ENCODE measurements around the gene DRD3.

DRD3 gene

DNA sequence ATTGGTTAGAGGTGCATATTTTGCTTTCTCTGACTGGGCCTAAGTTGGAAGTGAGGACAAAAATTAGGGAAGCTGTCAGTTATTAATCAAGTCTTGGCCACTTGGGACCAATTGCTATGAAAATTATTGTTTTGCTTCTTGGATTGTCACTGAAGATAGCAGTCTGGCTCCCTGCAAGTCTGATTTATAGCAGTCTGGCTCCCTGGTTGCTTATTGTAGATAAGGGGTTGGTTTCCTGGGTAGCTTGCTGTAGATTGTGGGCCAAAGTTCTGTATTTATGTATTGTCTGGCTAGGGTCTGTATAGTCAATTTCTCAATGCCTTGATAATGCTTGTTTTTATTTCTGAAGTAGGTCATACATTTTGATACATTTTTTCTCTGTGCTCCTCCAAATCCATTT lies 13.3 kb upstream of the DRD3 start:
- TF ChIP-seq EZH2phosphoT487 (IDR thresholded peaks at IDR 0.05; ENCODE audit: borderline replicate concordance, low read length): no peak
- no peak for TF ChIP-seq CTCF (IDR thresholded peaks at IDR 0.05; ENCODE audit: low read depth, low read length, poor library complexity, severe bottlenecking)
- H3K4me1 ChIP-seq (ENCODE audit: control insufficient read depth, low read length): no peaks in the 10 kb centered on the region
- no peaks in the 10 kb centered on the region for H3K36me3 ChIP-seq (ENCODE audit: control insufficient read depth, low read length)
- no peaks in the 10 kb centered on the region for H3K9me2 ChIP-seq (replicated peaks; ENCODE audit: control insufficient read depth, low read length)
- no peak overlapping the region for H3K4me3 ChIP-seq (ENCODE audit: low read length)
- H3K27ac ChIP-seq (ENCODE audit: low read depth, low read length): no peak overlapping the region
- H3K27me3 ChIP-seq (ENCODE audit: control insufficient read depth, low read length): no peaks in the 10 kb centered on the region
- no peak overlapping the region for H3K4me2 ChIP-seq (ENCODE audit: low read length)
- no peaks in the 10 kb centered on the region for H3K9me3 ChIP-seq (ENCODE audit: control insufficient read depth, insufficient read depth, low read length)
- H3K79me2 ChIP-seq (ENCODE audit: control insufficient read depth, low read length): no peaks in the 10 kb centered on the region
- H4K20me1 ChIP-seq (ENCODE audit: control insufficient read depth, insufficient read depth, low read depth, low read length): no peaks in the 10 kb centered on the region
- no peaks in the 10 kb centered on the region for H3F3A ChIP-seq (ENCODE audit: control insufficient read depth, insufficient read depth)

- no peak for TF ChIP-seq CTCF (IDR thresholded peaks at IDR 0.05; ENCODE audit: low read depth, low read length, poor library complexity, severe bottlenecking)
- TF ChIP-seq EZH2phosphoT487 (IDR thresholded peaks at IDR 0.05; ENCODE audit: borderline replicate concordance, low read length): no peak
- H3K4me2 ChIP-seq (ENCODE audit: low read length): no peak overlapping the region
- no peaks in the 10 kb centered on the region for H3K79me2 ChIP-seq (ENCODE audit: control insufficient read depth, low read length)
- H3K9me3 ChIP-seq (ENCODE audit: control insufficient read depth, insufficient read depth, low read length): no peaks in the 10 kb centered on the region
- H3K4me3 ChIP-seq (ENCODE audit: low read length): no peak overlapping the region
- no peak overlapping the region for H3K27ac ChIP-seq (ENCODE audit: low read depth, low read length)
- H3K9me2 ChIP-seq (replicated peaks; ENCODE audit: control insufficient read depth, low read length): no peaks in the 10 kb centered on the region
- no peaks in the 10 kb centered on the region for H3F3A ChIP-seq (ENCODE audit: control insufficient read depth, insufficient read depth)
- H3K36me3 ChIP-seq (ENCODE audit: control insufficient read depth, low read length): no peaks in the 10 kb centered on the region
- H3K4me1 ChIP-seq (ENCODE audit: control insufficient read depth, low read length): no peaks in the 10 kb centered on the region
- H3K27me3 ChIP-seq (ENCODE audit: control insufficient read depth, low read length): peaks cover 3% of the 10 kb centered on the region; the same call in 1 of the 2 replicates
- H4K20me1 ChIP-seq (ENCODE audit: control insufficient read depth, insufficient read depth, low read depth, low read length): no peaks in the 10 kb centered on the region
Measured at GRCh38 chr3:114186501-114186900, 7.6 kb upstream of the DRD3 start.

- no peak overlapping the region for H3K27ac ChIP-seq (ENCODE audit: low read depth, low read length)
- no peak overlapping the region for H3K4me3 ChIP-seq (ENCODE audit: low read length)
- TF ChIP-seq CTCF (IDR thresholded peaks at IDR 0.05; ENCODE audit: low read depth, low read length, poor library complexity, severe bottlenecking) (peak; percentile 58), EZH2phosphoT487 (IDR thresholded peaks at IDR 0.05; ENCODE audit: borderline replicate concordance, low read length) (no peak)
- H3K27me3 ChIP-seq (ENCODE audit: control insufficient read depth, low read length): peaks cover 18% of the 10 kb centered on the region
- H3K4me1 ChIP-seq (ENCODE audit: control insufficient read depth, low read length): no peaks in the 10 kb centered on the region
- H4K20me1 ChIP-seq (ENCODE audit: control insufficient read depth, insufficient read depth, low read depth, low read length): no peaks in the 10 kb centered on the region
- H3K4me2 ChIP-seq (ENCODE audit: low read length): no peak overlapping the region
- no peaks in the 10 kb centered on the region for H3K9me3 ChIP-seq (ENCODE audit: control insufficient read depth, insufficient read depth, low read length)
- H3K9me2 ChIP-seq (replicated peaks; ENCODE audit: control insufficient read depth, low read length): no peaks in the 10 kb centered on the region
- H3F3A ChIP-seq (ENCODE audit: control insufficient read depth, insufficient read depth): no peaks in the 10 kb centered on the region
- no peaks in the 10 kb centered on the region for H3K79me2 ChIP-seq (ENCODE audit: control insufficient read depth, low read length)
- H3K36me3 ChIP-seq (ENCODE audit: control insufficient read depth, low read length): no peaks in the 10 kb centered on the region
Measured at GRCh38 chr3:114179575-114179974, 723 bp upstream of the DRD3 start.

DNA sequence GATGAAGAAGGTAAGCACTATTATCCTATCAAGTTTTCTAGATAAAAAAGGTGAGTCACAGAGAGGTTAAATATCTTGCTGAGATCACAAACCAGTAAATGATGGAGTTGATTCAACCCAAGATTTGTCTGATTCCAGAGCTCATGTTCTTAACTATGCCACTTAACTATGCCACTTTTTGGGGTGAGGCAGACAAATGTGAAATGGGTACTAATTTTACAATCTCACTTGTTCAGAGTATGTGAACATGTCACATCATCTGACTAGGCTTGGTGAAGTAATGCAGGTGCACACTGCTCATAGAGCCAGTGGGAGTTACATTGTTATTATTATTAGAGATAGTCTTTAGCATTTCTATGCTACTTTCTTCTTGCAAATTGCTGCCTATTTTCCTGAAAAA lies 2.0 kb downstream of the DRD3 start:
- H3K9me2 ChIP-seq (replicated peaks; ENCODE audit: control insufficient read depth, low read length): no peaks in the 10 kb centered on the region
- H3K4me3 ChIP-seq (ENCODE audit: low read length): no peak overlapping the region
- H3F3A ChIP-seq (ENCODE audit: control insufficient read depth, insufficient read depth): no peaks in the 10 kb centered on the region
- H3K27ac ChIP-seq (ENCODE audit: low read depth, low read length): no peak overlapping the region
- no peaks in the 10 kb centered on the region for H4K20me1 ChIP-seq (ENCODE audit: control insufficient read depth, insufficient read depth, low read depth, low read length)
- TF ChIP-seq EZH2phosphoT487 (IDR thresholded peaks at IDR 0.05; ENCODE audit: borderline replicate concordance, low read length): no peak
- no peak for TF ChIP-seq CTCF (IDR thresholded peaks at IDR 0.05; ENCODE audit: low read depth, low read length, poor library complexity, severe bottlenecking)
- H3K27me3 ChIP-seq (ENCODE audit: control insufficient read depth, low read length): peaks cover 18% of the 10 kb centered on the region
- H3K79me2 ChIP-seq (ENCODE audit: control insufficient read depth, low read length): no peaks in the 10 kb centered on the region
- no peak overlapping the region for H3K4me2 ChIP-seq (ENCODE audit: low read length)
- no peaks in the 10 kb centered on the region for H3K36me3 ChIP-seq (ENCODE audit: control insufficient read depth, low read length)
- H3K4me1 ChIP-seq (ENCODE audit: control insufficient read depth, low read length): no peaks in the 10 kb centered on the region
- H3K9me3 ChIP-seq (ENCODE audit: control insufficient read depth, insufficient read depth, low read length): no peaks in the 10 kb centered on the region

All from DOHH2 (cell line).